ENCODE results near the gene DNAJB9. TPM values are rescaled to one million over a fixed set of nuclear protein-coding genes. Genes with fewer than 3 reads are reported as not detected.

The DNAJB9 gene
- total and polyA plus RNA-seq, 2 experiments from 2014 or later = 64.2 to 94.0 TPM

- 87% methylated on average over 6 of the region's 6 CpGs for WGBS (ENCODE audit: low lambda C conversion rate, missing lambda C conversion rate)
- TF ChIP-seq, protein P1, sequence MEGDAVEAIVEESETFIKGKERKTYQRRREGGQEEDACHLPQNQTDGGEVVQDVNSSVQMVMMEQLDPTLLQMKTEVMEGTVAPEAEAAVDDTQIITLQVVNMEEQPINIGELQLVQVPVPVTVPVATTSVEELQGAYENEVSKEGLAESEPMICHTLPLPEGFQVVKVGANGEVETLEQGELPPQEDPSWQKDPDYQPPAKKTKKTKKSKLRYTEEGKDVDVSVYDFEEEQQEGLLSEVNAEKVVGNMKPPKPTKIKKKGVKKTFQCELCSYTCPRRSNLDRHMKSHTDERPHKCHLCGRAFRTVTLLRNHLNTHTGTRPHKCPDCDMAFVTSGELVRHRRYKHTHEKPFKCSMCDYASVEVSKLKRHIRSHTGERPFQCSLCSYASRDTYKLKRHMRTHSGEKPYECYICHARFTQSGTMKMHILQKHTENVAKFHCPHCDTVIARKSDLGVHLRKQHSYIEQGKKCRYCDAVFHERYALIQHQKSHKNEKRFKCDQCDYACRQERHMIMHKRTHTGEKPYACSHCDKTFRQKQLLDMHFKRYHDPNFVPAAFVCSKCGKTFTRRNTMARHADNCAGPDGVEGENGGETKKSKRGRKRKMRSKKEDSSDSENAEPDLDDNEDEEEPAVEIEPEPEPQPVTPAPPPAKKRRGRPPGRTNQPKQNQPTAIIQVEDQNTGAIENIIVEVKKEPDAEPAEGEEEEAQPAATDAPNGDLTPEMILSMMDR (IDR thresholded peaks at IDR 0.05; ENCODE audit: poor library complexity) = no peak
- TF ChIP-seq EZH2 (IDR thresholded peaks at IDR 0.05; ENCODE audit: borderline replicate concordance) (no peak), EZH2phosphoT487 (IDR thresholded peaks at IDR 0.05; ENCODE audit: low read depth, severe bottlenecking, unreplicated experiment) (no peak)
- Histone ChIP-seq H3K36me3 (replicated peaks; ENCODE audit: insufficient read depth, low read depth) (no peaks in the 10 kb centered on the region), H3K4me2 (no peak overlapping the region), H3K9me3 (ENCODE audit: low read depth) (no peaks in the 10 kb centered on the region), H2AFZ (no peak overlapping the region), H3K9me2 (replicated peaks; ENCODE audit: insufficient read depth) (no peaks in the 10 kb centered on the region), H3K79me2 (no peaks in the 10 kb centered on the region), H3K4me1 (ENCODE audit: insufficient read depth) (no peaks in the 10 kb centered on the region), H3K27ac (no peak overlapping the region), H4K20me1 (ENCODE audit: insufficient read depth, poor library complexity, severe bottlenecking) (no peaks in the 10 kb centered on the region), H3K27me3 (peaks cover 5% of the 10 kb centered on the region), H3K4me3 (no peak overlapping the region)
- DNase-seq (ENCODE audit: low spot score) = no peak
Measured at GRCh38 chr7:108598914-108599580, 29.4 kb downstream of the DNAJB9 start.

DNA sequence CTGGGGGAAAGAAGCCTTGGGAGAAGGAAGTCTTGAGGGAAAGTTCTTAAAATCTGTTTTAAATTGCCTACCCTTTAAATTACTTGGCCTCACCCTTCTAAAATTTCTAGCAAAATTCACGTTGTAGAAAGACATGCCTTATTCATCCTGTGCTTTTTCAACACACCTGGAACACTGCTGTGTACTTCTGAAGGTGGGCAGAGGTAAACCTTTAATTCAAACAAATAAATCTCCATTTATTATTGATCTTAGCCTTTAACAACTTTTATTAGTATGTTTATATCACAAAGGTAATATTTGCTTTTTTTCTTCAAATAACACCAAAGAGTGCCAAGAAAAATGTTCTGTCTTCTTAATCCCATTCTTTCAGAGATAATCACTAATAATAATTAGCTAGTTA, 30.7 kb downstream of the DNAJB9 start:
- Histone ChIP-seq H4K20me1 (ENCODE audit: insufficient read depth, poor library complexity, severe bottlenecking) (no peaks in the 10 kb centered on the region), H3K4me1 (ENCODE audit: insufficient read depth) (no peaks in the 10 kb centered on the region), H3K4me3 (no peak overlapping the region), H3K4me2 (no peak overlapping the region), H3K27ac (no peak overlapping the region), H3K36me3 (replicated peaks; ENCODE audit: insufficient read depth, low read depth) (no peaks in the 10 kb centered on the region), H2AFZ (no peak overlapping the region), H3K79me2 (no peaks in the 10 kb centered on the region), H3K9me2 (replicated peaks; ENCODE audit: insufficient read depth) (no peaks in the 10 kb centered on the region), H3K27me3 (peaks cover 5% of the 10 kb centered on the region), H3K9me3 (ENCODE audit: low read depth) (no peaks in the 10 kb centered on the region)
- TF ChIP-seq, protein P1 (IDR thresholded peaks at IDR 0.05; ENCODE audit: poor library complexity) = no peak
- TF ChIP-seq EZH2phosphoT487 (IDR thresholded peaks at IDR 0.05; ENCODE audit: low read depth, severe bottlenecking, unreplicated experiment) = no peak
- no peak for TF ChIP-seq EZH2 (IDR thresholded peaks at IDR 0.05; ENCODE audit: borderline replicate concordance)
- WGBS (ENCODE audit: low lambda C conversion rate, missing lambda C conversion rate) = 69% methylated on average over 1 of the region's 1 CpG
- no peak for DNase-seq (ENCODE audit: low spot score)

DNA sequence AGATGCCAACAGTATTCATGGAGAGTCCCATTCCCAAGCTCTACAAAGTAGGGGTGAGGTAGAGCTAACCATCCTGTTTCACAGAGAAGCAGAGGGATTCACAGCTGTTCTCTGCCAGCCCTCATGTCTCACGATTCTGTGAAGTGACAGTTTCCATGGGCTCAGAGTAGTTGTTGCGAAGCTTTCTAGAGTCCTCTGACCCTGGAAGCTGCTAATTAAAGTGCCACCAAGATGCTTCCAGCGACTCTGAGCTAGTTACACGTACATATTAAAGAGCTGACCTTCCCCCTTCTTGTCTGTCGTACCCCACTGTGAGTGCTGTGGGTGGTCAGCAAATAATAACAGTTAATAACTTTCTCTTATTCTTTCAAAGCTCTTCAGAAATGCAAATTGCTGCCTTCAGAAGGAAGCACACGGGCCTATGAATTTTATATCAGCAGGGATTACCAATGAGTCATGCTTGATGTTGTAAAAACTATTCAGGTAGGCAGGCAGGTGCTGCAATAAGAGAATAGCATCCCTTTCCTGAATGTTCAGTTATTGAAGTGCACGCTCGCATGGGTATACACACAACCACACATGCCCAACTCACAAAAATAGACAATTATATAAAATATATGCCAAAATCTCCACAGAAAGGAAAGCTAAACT, 34.1 kb downstream of the DNAJB9 start:
- no peak overlapping the region for H3K4me3 ChIP-seq
- H3K36me3 ChIP-seq (replicated peaks; ENCODE audit: insufficient read depth, low read depth) = no peaks in the 10 kb centered on the region
- H3K9me2 ChIP-seq (replicated peaks; ENCODE audit: insufficient read depth) = no peaks in the 10 kb centered on the region
- TF ChIP-seq EZH2phosphoT487 (IDR thresholded peaks at IDR 0.05; ENCODE audit: low read depth, severe bottlenecking, unreplicated experiment) = no peak
- no peak for TF ChIP-seq EZH2 (IDR thresholded peaks at IDR 0.05; ENCODE audit: borderline replicate concordance)
- TF ChIP-seq, protein P1 (IDR thresholded peaks at IDR 0.05; ENCODE audit: poor library complexity) = no peak
- WGBS (ENCODE audit: low lambda C conversion rate, missing lambda C conversion rate) = 70% methylated on average over 8 of the region's 8 CpGs
- H3K79me2 ChIP-seq = no peaks in the 10 kb centered on the region
- no peak overlapping the region for H3K27ac ChIP-seq
- no peak overlapping the region for H2AFZ ChIP-seq
- no peak overlapping the region for H3K4me2 ChIP-seq
- H3K4me1 ChIP-seq (ENCODE audit: insufficient read depth) = peaks cover 3% of the 10 kb centered on the region
- no peaks in the 10 kb centered on the region for H4K20me1 ChIP-seq (ENCODE audit: insufficient read depth, poor library complexity, severe bottlenecking)
- H3K27me3 ChIP-seq = no peaks in the 10 kb centered on the region
- no peaks in the 10 kb centered on the region for H3K9me3 ChIP-seq (ENCODE audit: low read depth)
- no peak for DNase-seq (ENCODE audit: low spot score)

Data from hepatocyte (in vitro differentiated cells).